NCI-H1092 (cell line): ENCODE measurements around the gene CEP19.

Experiments
- DNase-seq: peaks from one replicate; lab custom pipeline; 2025; lab: John Stamatoyannopoulos, UW

Gene CEP19

DNA sequence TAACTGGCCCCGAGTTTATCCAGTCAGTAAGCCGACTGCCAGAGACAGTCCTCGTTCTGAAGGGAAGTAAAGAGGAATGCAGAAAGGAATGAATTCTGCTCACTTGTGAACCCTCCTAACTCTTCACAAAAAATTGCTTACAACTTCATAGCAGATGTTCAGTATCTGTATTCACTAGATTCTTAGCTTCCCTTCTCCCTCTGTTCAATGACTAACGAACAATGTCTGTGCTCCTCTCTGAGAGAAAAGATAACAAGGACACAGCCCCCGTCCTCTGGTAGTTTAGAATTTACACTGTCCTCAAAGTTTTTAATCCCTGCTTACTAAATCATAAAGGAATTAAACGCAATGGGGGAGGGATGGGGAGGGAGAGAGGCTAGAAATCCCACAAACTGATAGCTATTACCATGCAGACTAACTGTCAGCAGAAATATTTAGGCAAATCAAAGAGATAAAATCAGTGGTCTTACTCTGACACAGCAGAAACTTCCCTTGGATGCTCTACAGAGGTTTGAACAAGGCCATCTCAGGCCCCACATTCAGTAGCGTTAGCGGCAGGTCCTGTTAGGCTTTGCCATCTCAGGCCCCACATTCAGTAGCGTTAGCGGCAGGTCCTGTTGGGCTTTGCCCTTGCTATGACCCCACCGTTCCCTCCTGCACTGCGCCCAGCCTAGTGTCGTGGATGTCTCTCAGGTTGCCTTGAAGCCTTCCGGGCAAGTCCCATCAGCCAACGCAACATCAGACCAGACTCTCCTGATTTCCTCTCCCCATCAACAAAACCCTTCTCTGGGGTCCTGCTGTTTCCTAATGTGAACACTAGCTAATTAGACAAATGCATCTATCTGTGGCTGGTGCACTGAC, 49.1 kb downstream of the CEP19 start:
- DNase-seq = no peak

DNA sequence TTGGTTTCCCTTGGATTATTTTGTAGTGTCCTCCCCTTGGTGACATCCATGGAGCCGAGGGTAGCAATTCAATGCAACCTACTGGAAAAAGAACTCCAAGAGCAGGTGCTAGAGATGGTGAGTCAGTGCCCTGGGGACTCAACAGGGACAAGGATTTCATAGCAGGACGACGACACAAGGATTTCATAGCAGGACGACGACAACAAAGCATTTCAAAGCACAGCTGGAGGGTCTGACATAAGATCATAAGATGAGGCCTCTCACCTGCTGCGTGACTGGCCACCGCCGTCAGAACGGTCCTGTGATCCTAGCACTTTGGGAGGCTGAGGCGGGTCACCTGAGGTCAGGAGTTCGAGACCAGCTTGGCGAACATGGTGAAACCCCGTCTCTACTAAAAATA, 50.0 kb downstream of the CEP19 start:
- no peak for DNase-seq

- DNase-seq = no peak
Observed at GRCh38 chr3:196661400-196661799, 50.6 kb downstream of the CEP19 start.

DNA sequence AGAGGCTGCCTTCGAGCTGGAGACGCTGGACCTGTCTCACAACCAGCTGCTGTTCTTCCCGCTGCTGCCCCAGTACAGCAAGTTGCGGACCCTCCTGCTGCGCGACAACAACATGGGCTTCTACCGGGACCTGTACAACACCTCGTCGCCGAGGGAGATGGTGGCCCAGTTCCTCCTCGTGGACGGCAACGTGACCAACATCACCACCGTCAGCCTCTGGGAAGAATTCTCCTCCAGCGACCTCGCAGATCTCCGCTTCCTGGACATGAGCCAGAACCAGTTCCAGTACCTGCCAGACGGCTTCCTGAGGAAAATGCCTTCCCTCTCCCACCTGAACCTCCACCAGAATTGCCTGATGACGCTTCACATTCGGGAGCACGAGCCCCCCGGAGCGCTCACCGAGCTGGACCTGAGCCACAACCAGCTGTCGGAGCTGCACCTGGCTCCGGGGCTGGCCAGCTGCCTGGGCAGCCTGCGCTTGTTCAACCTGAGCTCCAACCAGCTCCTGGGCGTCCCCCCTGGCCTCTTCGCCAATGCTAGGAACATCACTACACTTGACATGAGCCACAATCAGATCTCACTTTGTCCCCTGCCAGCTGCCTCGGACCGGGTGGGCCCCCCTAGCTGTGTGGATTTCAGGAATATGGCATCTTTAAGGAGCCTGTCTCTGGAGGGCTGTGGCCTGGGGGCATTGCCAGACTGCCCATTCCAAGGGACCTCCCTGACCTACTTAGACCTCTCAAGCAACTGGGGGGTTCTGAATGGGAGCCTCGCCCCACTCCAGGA, 51.5 kb downstream of the CEP19 start:
- peak; percentile 53 for DNase-seq

DNA sequence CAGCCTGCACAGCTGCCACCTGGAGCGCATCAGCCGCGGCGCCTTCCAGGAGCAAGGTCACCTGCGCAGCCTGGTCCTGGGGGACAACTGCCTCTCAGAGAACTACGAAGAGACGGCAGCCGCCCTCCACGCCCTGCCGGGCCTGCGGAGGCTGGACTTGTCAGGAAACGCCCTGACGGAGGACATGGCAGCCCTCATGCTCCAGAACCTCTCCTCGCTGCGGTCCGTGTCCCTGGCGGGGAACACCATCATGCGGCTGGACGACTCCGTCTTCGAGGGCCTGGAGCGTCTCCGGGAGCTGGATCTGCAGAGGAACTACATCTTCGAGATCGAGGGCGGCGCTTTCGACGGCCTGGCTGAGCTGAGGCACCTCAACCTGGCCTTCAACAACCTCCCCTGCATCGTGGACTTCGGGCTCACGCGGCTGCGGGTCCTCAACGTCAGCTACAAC, 52.1 kb downstream of the CEP19 start:
- no peak for DNase-seq
